Activated CD4-positive, alpha-beta T cell treated with anti-CD3 and anti-CD28 coated beads for 1 hour (primary cell): ENCODE results near the gene RNF17.

Experiments
- DNase-seq: peaks from one replicate; pipeline ENCODE4 v3.0.0-alpha.2; 2020

RNF17 gene

DNA sequence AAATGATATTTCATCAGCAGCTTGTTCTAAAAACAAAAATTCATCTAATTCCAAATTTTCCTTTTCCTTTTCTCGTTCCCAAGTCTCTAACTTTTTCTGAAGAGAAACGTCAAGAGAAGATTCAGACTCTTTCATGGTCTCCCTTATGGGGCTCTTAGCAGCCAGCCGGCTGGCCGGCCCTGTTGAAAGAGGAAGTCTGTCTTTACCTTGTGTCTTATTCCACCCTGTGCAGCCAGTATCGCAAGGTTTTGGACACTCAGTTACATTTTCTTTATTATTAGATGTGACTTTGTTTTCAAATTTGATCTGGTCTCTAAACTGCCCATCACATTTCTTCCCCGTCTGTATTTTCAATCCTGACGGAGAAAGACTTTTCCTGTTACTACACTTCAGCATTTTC, 142.3 kb downstream of the RNF17 start:
- DNase-seq, result no peak

- DNase-seq, result no peak
Measured at GRCh38 chr13:24910502-24911132, 146.6 kb downstream of the RNF17 start.

DNA sequence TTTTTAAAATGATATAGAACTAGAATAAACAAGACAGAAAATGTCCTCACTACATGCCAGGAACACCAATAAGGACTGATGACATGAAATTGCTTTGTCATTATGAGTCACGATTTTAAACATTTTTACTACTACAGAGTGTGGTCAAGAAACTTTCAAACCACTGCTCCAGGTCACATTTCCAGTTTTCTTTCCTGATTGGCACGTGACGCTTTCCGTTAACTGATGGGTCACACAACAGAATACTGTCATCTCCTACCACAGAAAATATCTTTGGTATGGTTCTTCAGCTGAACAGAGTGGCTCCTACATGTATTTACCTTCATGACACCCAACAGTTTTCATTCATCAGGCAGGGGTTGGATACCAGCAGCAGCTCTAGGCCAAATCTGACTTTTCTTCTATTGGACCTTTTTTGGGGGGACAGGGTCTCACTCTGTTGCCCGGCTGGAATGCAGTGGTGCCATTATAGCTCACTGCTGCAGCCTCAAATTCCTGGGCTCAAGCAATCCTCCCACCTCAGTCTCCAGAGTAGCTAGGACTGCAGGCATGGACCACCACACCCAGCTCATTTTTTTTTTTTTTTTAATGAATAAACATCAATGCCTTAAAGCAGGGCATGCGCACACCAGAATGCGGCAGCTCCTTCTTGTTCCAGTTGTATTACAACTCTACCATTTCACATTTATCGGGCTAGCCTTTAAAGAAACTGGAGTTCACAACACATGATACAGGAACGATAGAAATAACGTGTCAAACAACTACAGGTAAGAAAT, 147.4 kb downstream of the RNF17 start:
- DNase-seq, result no peak

DNA sequence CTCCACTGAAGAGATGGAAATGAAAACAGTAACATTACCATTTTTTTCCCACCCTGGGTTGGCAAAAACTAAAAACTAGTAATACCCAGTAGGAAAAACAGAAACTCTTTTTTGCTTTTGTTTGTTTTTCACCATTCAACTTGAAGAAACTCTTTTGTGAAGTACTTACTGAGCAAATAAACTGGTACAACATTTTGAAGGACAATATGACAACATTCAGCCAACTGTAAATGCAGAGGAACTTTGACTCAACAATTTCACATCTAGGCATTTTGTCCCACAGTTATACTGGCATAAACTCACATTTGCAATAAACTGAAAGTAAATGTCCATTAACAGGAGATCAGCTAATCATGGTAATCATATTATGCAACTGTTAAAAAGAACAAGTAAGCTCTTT, 152.5 kb downstream of the RNF17 start:
- DNase-seq, result no peak

GRCh38 chr13:24921003-24921402, 157.0 kb downstream of the RNF17 start:
- no peak for DNase-seq

DNA sequence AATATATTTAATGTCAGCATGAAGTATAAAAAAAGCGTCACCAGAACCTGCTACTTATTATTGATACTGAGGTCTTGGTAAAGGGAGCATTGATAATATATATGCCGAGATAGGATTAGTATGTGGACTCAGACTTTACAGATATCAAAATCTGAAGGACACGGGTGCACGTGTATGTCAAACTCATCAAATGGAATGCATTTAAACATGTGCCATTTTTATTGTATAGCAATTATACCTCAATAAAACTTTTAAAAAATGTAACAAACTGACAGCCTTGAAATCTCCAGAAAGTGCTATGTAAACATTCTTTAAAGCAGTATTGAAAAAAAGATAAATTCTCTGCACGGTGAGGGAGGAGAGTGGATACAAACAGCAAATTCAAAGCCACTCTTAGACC, 157.9 kb downstream of the RNF17 start:
- no peak for DNase-seq

DNA sequence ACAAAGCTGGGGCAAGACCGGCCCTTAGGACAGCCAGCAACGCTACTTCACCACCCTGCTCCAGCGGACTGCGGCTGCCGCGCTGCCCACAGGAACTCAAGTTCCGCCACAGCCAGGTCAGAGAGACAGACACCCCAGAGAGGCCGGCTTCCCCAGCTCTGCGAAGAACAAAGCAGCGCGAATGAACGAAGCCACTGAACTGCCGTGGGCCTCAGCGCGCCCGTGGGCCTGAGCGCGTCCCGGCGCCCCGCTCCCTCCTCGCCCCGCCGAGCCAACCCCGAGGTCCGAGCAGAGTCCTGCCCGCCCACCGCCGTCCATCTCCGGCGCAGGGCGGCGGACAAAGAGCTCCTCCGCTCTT, 158.4 kb downstream of the RNF17 start:
- no peak for DNase-seq

DNA sequence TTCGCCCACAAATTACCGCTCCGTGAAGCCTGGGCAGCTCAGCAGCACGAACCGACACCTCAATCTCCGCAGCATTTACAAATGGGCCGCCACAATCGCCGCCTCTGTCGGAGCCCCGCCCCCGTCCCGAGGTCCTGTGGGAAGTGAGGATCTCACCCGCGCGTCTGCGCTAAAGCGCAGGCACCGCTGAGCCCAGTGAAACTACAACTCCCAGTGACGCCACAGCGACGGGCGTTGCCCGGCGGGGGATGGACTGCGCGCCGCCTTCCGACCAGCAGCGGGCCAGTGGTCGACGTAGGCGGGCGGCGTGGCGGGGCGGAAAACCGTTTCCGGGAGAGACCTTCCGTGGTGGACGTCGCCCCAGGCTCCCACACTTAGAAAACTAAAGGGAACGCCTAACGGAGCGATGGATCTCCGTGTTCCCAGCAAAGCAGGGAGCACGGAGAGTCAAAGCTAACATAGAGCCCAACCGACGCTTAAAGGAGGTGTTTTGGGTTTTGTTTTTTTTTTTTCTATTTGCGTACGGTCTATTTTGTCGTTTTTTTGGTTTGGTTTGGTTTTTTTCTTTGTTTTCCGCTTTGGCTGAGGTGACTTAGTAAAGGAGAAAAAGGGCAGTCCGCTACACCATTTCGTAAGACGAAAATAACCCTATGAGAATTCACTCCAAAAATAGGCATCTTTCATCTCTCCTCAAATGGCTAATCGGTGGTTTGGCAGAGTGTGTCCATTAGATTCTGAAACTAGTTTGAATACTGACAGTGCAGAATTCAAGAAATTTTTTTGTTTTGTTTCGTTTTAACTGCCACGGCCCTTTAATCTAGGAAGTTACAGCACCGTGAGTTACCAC, 159.0 kb downstream of the RNF17 start:
- peak; percentile 85 for DNase-seq

DNA sequence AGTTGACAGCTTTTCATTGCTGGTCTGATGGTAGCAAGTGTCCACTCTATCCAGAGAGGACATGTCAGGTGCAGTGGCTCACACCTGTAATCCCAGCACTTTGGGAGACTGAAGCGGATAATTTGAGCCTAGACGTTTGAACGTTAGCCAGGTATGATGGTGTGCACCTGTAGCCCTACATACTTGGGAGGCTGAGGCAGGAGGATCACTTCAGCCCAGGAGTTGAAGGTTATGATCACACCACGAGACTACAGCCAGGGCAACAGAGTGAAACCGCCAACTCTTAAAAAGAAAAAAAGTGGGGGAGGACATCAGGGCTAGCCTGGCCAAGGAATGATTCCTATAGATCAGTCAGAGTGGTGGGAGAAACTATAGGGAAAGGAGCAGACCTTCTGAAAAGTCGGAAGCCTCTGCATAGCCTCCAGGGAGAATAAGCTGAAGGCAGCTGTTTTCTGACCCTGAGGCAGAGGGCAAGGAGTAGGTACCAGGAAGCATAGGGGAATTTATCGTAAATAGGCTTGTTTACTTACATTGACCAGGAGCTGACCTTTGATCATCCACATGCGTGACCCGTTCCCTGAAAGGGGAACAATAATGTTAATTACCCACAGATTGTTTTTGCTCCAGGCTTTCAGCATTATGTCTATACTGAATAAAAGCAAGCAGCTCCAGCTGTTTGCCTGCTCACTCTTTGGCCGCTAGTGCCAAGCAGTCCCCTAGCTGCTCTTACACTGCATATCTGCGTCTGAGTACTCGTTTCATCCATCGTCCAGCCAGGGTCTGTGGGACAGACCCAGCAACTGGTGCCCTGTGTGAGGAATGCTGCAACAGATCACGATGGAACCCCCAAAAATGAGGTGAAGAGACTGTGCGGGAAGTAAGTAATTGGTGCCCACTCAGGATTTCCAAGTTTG, 161.6 kb downstream of the RNF17 start:
- DNase-seq, result no peak

- no peak for DNase-seq
Measured at GRCh38 chr13:24927810-24928404, 163.9 kb downstream of the RNF17 start.

- no peak for DNase-seq
Measured at GRCh38 chr13:24929196-24929595, 165.2 kb downstream of the RNF17 start.
